Measurements from ENCODE around the gene P3H1.
"Not testable (repeated sequence)": the region's sequence is repeated elsewhere in the genome, so short reads cannot be mapped to it uniquely, and the experiment has no call there.

The P3H1 gene

DNA sequence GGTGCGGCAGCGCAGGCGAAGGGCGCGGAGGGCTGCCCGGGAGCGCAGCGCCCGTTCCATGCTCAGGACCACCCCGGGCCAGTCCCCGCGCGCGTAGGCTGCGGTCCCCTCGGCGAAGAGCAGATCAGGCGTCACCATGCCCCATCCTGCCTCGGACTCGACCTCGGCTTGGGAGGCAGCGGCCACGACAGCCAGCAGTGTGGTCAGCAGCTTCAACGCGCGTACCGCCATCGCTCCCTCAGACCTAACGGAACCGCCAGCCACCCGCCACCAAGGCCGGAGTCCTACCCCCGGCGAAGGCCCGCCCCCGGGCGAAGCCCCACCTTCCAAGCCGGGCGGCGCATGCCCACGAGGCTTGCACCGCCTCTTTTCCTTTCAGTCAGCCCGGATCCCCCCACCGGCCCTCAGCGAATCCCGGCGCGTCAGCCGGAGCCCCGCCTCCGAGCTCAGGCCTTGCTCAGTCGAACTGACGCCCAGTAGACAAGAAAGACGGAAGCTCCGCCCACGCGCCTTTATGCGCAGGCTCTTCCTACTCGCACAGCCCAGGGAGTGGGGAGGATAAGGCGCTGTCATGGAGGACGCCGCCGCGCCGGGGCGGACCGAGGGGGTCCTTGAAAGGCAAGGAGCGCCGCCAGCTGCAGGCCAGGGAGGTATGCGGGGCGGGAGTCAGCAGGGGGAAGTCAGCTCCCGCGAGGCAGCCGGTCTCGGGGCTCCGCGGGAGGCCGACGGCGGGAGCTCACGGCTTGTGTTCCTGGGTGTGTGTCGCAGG lies at the start of gene P3H1, which contains the start of gene C1orf50:
Gene P3H1, minus strand, starts transcription at position 288 of the 769 bp plus-strand sequence. Its CDS starts 57 bp downstream, at position 231.
Gene C1orf50, plus strand, starts transcription at position 509 of the 769 bp plus-strand sequence. Its CDS starts 63 bp downstream, at position 572.
- peaks cover 34% of the 10 kb centered on the region for H3K4me1 Mint-ChIP-seq (ENCODE audit: low read depth)

GRCh38 chr1:42815941-42816584 lies 49.2 kb upstream of the P3H1 start:
- no peaks in the 10 kb centered on the region for H3K27me3 Mint-ChIP-seq
- H3K36me3 Mint-ChIP-seq (ENCODE audit: low read depth), result peaks cover 11% of the 10 kb centered on the region
- H3K27ac Mint-ChIP-seq, result peak overlapping the region; percentile 76
- no peaks in the 10 kb centered on the region for H3K9me3 Mint-ChIP-seq
- H3K4me1 Mint-ChIP-seq (ENCODE audit: low read depth), result peaks cover 21% of the 10 kb centered on the region
- H3K4me3 Mint-ChIP-seq, result peak overlapping the region; percentile 81

More for the DNA sequence above, at the start of gene P3H1, which contains the start of gene C1orf50:
- H3K27me3 Mint-ChIP-seq, result no peaks in the 10 kb centered on the region
- no peak within 1 kb of the TSS for H3K4me3 Mint-ChIP-seq
- peaks cover 21% of the 10 kb centered on the region for H3K36me3 Mint-ChIP-seq (ENCODE audit: low read depth)
- H3K27ac Mint-ChIP-seq, result peak within 1 kb of the TSS; percentile 87
- no peaks in the 10 kb centered on the region for H3K9me3 Mint-ChIP-seq

DNA sequence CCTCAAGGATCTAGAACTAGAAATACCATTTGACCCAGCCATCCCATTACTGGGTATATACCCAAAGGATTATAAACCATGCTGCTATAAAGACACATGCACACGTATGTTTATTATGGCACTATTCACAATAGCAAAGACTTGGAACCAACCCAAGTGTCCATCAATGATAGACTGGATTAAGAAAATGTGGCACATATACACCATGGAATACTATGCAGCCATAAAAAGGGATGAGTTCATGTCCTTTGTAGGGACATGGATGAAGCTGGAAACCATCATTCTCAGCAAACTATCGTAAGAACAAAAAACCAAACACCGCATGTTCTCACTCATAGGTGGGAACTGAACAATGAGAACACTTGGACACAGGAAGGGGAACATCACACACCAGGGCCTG lies 48.0 kb upstream of the P3H1 start:
- Mint-ChIP-seq H3K4me1 (ENCODE audit: low read depth) (peaks cover 21% of the 10 kb centered on the region), H3K36me3 (ENCODE audit: low read depth) (peaks cover 11% of the 10 kb centered on the region)
- not testable (repeated sequence) for H3K27me3 Mint-ChIP-seq, H3K27ac Mint-ChIP-seq, H3K4me3 Mint-ChIP-seq, H3K9me3 Mint-ChIP-seq

GRCh38 chr1:42807056-42807668 lies 40.3 kb upstream of the P3H1 start:
- Mint-ChIP-seq H3K36me3 (ENCODE audit: low read depth) (peaks cover 7% of the 10 kb centered on the region), H3K27me3 (no peaks in the 10 kb centered on the region), H3K4me1 (ENCODE audit: low read depth) (no peaks in the 10 kb centered on the region), H3K27ac (no peak overlapping the region), H3K9me3 (no peaks in the 10 kb centered on the region), H3K4me3 (no peak overlapping the region)

GRCh38 chr1:42806593-42806992 lies 39.8 kb upstream of the P3H1 start:
- peaks cover 7% of the 10 kb centered on the region for H3K36me3 Mint-ChIP-seq (ENCODE audit: low read depth)
- H3K4me1 Mint-ChIP-seq (ENCODE audit: low read depth), result no peaks in the 10 kb centered on the region
- no peak overlapping the region for H3K27ac Mint-ChIP-seq
- no peak overlapping the region for H3K4me3 Mint-ChIP-seq
- no peaks in the 10 kb centered on the region for H3K27me3 Mint-ChIP-seq
- H3K9me3 Mint-ChIP-seq, result no peaks in the 10 kb centered on the region

DNA sequence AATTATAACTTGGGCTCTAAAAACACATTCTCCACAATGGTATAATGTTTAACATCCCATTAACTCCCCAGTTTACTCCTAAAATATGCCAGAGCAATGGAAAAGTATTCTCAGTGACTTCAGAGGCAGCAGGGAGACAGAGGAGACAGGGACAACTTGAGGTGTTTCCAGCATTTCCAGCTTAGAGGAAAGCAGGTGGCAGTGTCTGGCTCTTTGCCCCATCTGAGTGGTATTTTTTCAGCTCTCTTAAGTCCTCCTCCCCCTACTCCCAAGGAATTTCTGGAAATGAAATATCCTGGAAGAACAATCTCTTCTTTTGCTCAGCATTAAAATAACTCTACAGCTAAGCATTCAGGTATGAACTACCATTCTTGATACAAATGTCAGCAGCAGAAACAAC lies 39.3 kb upstream of the P3H1 start:
- Mint-ChIP-seq H3K4me3 (no peak overlapping the region), H3K4me1 (ENCODE audit: low read depth) (no peaks in the 10 kb centered on the region), H3K27ac (no peak overlapping the region), H3K9me3 (no peaks in the 10 kb centered on the region), H3K27me3 (no peaks in the 10 kb centered on the region), H3K36me3 (ENCODE audit: low read depth) (peaks cover 7% of the 10 kb centered on the region)

GRCh38 chr1:42801832-42802473 lies 35.1 kb upstream of the P3H1 start:
- H3K27me3 Mint-ChIP-seq, result no peaks in the 10 kb centered on the region
- H3K9me3 Mint-ChIP-seq, result no peaks in the 10 kb centered on the region
- no peaks in the 10 kb centered on the region for H3K4me1 Mint-ChIP-seq (ENCODE audit: low read depth)

DNA sequence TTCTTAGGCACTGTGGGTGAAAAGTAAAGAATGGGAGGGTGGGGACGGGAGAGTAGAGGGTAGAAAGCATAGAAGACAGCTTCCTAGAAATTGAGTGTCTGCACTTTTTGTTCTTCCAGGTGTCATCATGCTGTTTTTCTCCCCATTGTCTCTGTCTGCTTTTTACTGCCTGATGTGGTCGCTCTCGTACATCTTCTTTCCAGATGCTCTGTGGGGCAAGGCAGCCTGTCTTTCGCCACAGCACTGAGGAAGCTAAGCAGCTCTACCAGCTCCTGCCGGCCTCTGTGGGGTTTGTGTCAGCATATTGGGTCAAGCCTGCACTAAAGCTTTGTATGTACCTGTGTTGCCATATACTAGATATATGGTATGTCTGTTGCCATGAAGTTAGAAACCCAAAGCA lies 31.2 kb upstream of the P3H1 start:
- no peak overlapping the region for H3K27ac Mint-ChIP-seq
- H3K9me3 Mint-ChIP-seq, result no peaks in the 10 kb centered on the region
- H3K36me3 Mint-ChIP-seq (ENCODE audit: low read depth), result no peaks in the 10 kb centered on the region
- H3K4me1 Mint-ChIP-seq (ENCODE audit: low read depth), result no peaks in the 10 kb centered on the region
- no peak overlapping the region for H3K4me3 Mint-ChIP-seq
- H3K27me3 Mint-ChIP-seq, result no peaks in the 10 kb centered on the region

More at GRCh38 chr1:42801832-42802473, 35.1 kb upstream of the P3H1 start:
- no peak overlapping the region for H3K27ac Mint-ChIP-seq
- no peak overlapping the region for H3K4me3 Mint-ChIP-seq
- H3K36me3 Mint-ChIP-seq (ENCODE audit: low read depth), result peaks cover 7% of the 10 kb centered on the region

GRCh38 chr1:42797414-42797813 lies 30.6 kb upstream of the P3H1 start:
- H3K4me3 Mint-ChIP-seq, result no peak overlapping the region
- H3K4me1 Mint-ChIP-seq (ENCODE audit: low read depth), result no peaks in the 10 kb centered on the region

DNA sequence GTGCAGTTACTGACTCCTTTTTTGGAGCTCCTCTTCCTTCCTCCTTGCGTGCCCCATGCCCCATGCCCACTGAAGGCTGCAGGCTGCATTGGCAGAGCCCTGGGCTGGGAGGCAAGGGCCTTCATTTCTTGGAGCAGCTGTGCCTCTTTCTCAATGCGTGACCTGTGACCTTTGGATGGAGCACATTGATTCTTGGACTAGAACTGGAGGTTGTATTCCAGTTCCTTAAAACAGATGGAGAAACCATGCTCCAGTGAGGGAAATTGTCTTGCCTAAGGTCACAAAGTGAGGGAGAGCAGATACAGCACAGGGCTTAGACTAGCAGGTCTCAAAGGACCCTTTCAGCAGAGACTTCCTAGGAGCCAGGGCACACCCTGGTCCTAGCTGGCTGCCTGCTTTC lies 27.0 kb upstream of the P3H1 start:
- H3K9me3 Mint-ChIP-seq, result no peaks in the 10 kb centered on the region
- no peaks in the 10 kb centered on the region for H3K4me1 Mint-ChIP-seq (ENCODE audit: low read depth)
- no peak overlapping the region for H3K4me3 Mint-ChIP-seq
- H3K27ac Mint-ChIP-seq, result no peak overlapping the region
- H3K36me3 Mint-ChIP-seq (ENCODE audit: low read depth), result no peaks in the 10 kb centered on the region
- H3K27me3 Mint-ChIP-seq, result no peaks in the 10 kb centered on the region

More at GRCh38 chr1:42797414-42797813, 30.6 kb upstream of the P3H1 start:
- H3K27ac Mint-ChIP-seq, result no peak overlapping the region
- no peaks in the 10 kb centered on the region for H3K27me3 Mint-ChIP-seq
- no peaks in the 10 kb centered on the region for H3K9me3 Mint-ChIP-seq
- H3K36me3 Mint-ChIP-seq (ENCODE audit: low read depth), result no peaks in the 10 kb centered on the region

DNA sequence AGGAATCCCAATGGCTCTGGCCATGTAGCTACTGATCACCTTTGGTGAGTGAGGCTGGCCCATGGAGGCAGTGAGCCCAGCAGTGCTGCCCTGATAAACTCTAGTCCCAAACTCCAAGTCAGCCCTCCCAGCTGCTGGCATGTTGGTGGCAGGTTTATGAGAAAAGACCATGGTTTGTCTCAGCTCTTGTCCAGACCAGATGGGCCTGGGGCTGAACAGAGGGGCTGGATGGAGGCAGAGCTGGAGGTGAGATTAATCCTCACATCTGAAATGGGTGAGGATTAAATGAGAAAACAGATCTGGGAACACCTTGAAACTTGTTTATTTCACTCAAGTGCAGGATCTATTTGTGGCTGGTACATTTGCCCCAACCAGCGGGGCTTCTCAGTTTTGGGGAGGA lies 21.2 kb upstream of the P3H1 start:
- Mint-ChIP-seq H3K36me3 (ENCODE audit: low read depth) (peaks cover 10% of the 10 kb centered on the region), H3K9me3 (no peaks in the 10 kb centered on the region), H3K4me1 (ENCODE audit: low read depth) (peaks cover 15% of the 10 kb centered on the region), H3K27me3 (peaks cover 4% of the 10 kb centered on the region), H3K27ac (no peak overlapping the region), H3K4me3 (no peak overlapping the region)

GRCh38 chr1:42786097-42786496 lies 19.3 kb upstream of the P3H1 start:
- H3K27ac Mint-ChIP-seq, result no peak overlapping the region
- H3K4me1 Mint-ChIP-seq (ENCODE audit: low read depth), result peaks cover 15% of the 10 kb centered on the region
- H3K4me3 Mint-ChIP-seq, result peak overlapping the region; percentile 66
- peaks cover 21% of the 10 kb centered on the region for H3K36me3 Mint-ChIP-seq (ENCODE audit: low read depth)
- H3K27me3 Mint-ChIP-seq, result peaks cover 4% of the 10 kb centered on the region
- no peaks in the 10 kb centered on the region for H3K9me3 Mint-ChIP-seq

GRCh38 chr1:42784946-42785693 lies 18.3 kb upstream of the P3H1 start, which contains the start of gene TMEM269:
Gene TMEM269 (plus strand): TSS chr1:42784991. CDS start chr1:42789894, 4,903 bp downstream.
- Mint-ChIP-seq H3K9me3 (no peaks in the 10 kb centered on the region), H3K27ac (peak within 1 kb of the TSS; percentile 66), H3K27me3 (peaks cover 4% of the 10 kb centered on the region), H3K4me3 (peak within 1 kb of the TSS; percentile 66), H3K4me1 (ENCODE audit: low read depth) (peaks cover 15% of the 10 kb centered on the region), H3K36me3 (ENCODE audit: low read depth) (peaks cover 31% of the 10 kb centered on the region)

- peaks cover 36% of the 10 kb centered on the region for H3K36me3 Mint-ChIP-seq (ENCODE audit: low read depth)
- no peaks in the 10 kb centered on the region for H3K9me3 Mint-ChIP-seq
- no peak overlapping the region for H3K27ac Mint-ChIP-seq
- H3K4me1 Mint-ChIP-seq (ENCODE audit: low read depth), result peaks cover 19% of the 10 kb centered on the region
- H3K4me3 Mint-ChIP-seq, result no peak overlapping the region
- peaks cover 4% of the 10 kb centered on the region for H3K27me3 Mint-ChIP-seq
Measured at GRCh38 chr1:42784547-42784945, 17.7 kb upstream of the P3H1 start.

All from stimulated activated naive CD8-positive, alpha-beta T cell treated with anti-CD3 and anti-CD28 coated beads, Interleukin-15, Interleukin-2, amounts not matched to agents 100 ng/mL and 50 ng/mL, for 24 hours (primary cell).